ENCODE data around the gene CTSH.

DNA sequence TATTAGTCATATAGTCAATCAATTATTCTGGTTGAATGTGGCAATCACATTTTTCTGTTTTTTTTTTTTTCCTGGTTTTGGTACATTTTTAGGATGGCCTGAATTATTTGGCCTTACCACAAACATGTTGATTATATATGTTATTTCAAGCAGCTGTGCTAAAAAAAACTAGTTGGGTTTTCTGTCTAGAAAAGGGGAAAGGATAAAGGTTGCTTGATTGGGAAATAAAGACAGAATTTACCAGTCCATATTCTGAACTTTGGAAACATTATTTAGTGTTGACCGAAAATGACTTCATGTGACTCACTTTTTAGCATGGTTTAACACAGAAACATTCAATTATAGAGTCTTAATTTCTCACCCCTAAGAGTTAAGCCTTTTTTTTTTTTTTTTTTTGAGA is 64.0 kb downstream of the CTSH start:
- TF ChIP-seq POLR2A (IDR thresholded peaks at IDR 0.05): no peak
- TF ChIP-seq, protein P1, sequence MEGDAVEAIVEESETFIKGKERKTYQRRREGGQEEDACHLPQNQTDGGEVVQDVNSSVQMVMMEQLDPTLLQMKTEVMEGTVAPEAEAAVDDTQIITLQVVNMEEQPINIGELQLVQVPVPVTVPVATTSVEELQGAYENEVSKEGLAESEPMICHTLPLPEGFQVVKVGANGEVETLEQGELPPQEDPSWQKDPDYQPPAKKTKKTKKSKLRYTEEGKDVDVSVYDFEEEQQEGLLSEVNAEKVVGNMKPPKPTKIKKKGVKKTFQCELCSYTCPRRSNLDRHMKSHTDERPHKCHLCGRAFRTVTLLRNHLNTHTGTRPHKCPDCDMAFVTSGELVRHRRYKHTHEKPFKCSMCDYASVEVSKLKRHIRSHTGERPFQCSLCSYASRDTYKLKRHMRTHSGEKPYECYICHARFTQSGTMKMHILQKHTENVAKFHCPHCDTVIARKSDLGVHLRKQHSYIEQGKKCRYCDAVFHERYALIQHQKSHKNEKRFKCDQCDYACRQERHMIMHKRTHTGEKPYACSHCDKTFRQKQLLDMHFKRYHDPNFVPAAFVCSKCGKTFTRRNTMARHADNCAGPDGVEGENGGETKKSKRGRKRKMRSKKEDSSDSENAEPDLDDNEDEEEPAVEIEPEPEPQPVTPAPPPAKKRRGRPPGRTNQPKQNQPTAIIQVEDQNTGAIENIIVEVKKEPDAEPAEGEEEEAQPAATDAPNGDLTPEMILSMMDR (IDR thresholded peaks at IDR 0.05): no peak
